ENCODE results near the gene MTF1.
A peak's percentile ranks its signal among the peaks of the same experiment; 100 is the strongest.
"Not testable (repeated sequence)": the region's sequence is repeated elsewhere in the genome, so short reads cannot be mapped to it uniquely, and the experiment has no call there.

Gene MTF1

DNA sequence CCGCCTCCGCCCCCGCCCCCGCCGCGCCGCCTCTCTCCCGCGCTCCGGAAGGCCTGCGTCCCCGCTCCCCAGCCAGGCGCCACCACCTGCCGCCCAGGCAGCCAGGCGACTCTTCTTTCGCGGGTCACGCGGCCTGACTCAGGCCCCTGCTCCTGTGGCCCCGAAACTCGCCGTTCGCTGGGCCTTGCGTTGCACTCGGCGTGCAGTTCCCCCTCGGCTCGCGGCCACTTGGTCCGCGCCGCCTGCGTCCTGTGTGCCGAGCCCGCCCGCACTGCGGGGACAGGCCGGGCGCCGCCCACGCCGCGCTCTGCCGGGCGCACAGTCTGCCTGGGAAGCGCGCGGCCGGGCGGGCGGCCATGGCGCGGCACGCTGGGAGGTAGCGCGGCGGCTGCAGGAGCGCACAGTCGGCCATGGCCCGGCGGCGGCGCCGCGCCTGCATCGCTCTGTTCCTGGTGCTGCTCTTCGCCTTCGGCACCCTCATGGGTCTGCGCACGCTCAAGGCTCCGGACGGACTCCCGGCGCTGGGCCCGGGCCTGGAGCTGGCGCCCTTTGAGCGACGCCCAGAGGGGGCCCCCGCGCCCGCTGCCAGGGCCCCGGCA is 65.5 kb downstream of the MTF1 start, which contains the start of gene MANEAL:
TSS of gene MANEAL (plus strand) at position 75 of the 599 bp plus-strand sequence. CDS start at position 411, 336 bp downstream.
- ATAC-seq (peak; percentile 73), DNase-seq (peak; percentile 45)

GRCh38 chr1:37792943-37793686 is 66.3 kb downstream of the MTF1 start:
- DNase-seq, result no peak

DNA sequence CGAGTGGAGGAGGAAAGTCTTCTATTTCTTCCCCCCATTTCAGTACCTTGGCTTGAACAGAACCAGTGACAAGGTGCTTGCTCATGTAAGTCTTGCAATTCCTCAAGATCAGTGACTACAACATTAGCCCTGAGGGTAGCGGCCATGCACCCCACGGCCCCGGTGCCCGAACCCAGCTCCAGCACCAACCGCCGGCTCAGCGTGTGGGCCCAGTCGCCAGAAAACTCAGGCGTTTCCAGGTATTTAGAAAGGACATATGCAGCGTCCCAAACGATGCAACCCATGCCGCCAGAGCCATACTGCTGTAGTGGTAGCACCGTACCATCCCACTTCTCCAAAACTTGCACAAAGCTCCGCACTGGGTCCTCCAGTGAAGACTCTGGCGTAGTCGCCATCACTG is 76.9 kb downstream of the MTF1 start:
- ATAC-seq (no peak), DNase-seq (no peak)

More at GRCh38 chr1:37792943-37793686, 66.3 kb downstream of the MTF1 start:
- ATAC-seq, result no peak

DNA sequence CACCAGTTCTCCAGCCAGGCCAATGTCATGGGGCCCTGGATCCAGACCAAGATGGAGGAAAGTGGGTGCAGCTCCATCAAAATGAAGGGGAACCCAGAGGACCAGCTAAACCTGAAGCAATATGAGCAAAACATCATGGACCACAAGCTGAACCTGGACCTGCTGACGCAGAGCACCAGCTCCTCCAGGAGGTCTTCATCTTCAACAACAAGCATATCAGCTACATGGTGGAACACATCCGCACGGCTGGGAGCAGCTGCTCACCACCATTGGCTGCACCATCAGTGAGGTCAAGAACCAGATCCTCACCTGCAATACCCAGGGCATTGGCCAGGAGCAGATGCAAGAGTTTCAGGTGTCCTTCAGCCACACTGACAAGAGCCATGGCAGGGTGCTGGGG is 80.7 kb downstream of the MTF1 start:
- ATAC-seq (no peak), DNase-seq (no peak)

GRCh38 chr1:37776946-37777516 is 82.4 kb downstream of the MTF1 start:
- ATAC-seq (peak; percentile 75), DNase-seq (peak; percentile 45)

GRCh38 chr1:37771440-37771839 is 88.0 kb downstream of the MTF1 start:
- DNase-seq, ATAC-seq: not testable (repeated sequence)

- ATAC-seq (no peak), DNase-seq (no peak)
These were observed 91.9 kb downstream of the MTF1 start for GRCh38 chr1:37767488-37767887.

GRCh38 chr1:37765916-37766664 is 93.3 kb downstream of the MTF1 start:
- DNase-seq (peak; percentile 48), ATAC-seq (peak; percentile 83)

DNA sequence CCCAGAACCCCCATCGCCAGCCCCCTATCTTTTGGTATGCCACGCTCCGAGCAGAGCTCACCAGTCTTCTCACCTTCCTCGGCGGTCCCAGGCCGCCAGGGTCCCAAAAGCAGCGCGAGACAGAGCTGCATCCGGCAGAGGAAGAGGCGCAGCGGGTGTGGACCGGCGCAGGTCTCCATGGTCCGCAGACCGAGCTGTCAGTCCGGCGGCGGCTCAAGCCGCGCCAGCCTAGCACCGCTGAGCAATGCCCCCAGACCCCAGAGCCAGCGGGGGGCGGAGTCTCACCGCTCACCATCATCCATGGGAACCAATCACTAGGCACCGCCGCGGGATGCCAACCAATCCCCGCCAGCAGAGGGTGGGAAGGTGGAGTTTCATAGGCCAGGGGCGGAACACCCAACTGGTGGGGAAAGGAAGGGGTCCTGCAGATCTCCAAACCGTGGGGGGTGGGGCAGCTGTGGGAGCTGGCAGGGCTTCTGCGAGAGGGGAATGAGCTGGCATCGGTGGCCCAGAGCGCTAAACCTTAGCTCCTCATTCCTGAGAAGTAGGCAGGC is 94.4 kb downstream of the MTF1 start, which contains the start of gene EPHA10:
TSS of gene EPHA10 (minus strand) at position 233 of the 554 bp plus-strand sequence. CDS start at position 179, 54 bp downstream.
- ATAC-seq (no peak), DNase-seq (no peak)

GRCh38 chr1:37764414-37764825 is 95.0 kb downstream of the MTF1 start:
- DNase-seq, result peak; percentile 69

GRCh38 chr1:37763791-37764413 is 95.5 kb downstream of the MTF1 start:
- no peak for ATAC-seq

More at GRCh38 chr1:37764414-37764825, 95.0 kb downstream of the MTF1 start:
- ATAC-seq, result no peak

GRCh38 chr1:37762516-37762915 is 96.9 kb downstream of the MTF1 start:
- ATAC-seq (no peak), DNase-seq (no peak)

More at GRCh38 chr1:37763791-37764413, 95.5 kb downstream of the MTF1 start:
- no peak for DNase-seq

DNA sequence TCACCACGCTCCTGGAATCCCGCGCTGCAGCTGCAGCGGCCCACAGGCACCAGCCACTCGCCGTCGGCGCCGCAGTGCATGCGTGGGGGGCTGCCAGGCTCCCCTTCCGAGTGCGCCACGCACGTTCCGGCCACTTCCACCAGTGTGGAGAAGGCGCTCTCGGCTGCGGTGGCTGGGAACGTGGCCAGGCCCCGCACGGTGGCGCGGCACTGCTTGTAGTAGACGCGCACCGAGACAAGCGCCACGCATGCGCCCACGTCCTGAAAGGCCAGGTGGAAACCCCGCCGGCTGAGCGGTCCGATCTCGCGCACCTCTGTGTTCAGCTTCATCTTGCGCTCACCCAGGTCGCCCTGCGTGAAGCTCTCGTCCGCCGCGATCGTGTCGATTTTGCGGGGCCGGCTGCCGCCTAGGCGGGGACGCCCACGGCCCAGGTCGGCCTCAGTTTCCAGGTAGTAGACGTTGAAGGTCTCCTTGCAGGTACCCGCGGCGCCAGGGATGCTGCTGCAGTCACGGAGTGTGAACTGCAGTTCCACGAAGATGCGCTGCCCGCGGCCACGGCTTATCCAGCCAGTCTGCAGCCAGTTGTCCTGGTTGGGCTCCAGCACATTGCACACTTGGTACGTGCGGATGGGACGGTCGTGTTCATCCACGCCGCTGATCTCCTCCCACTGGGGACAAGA is 97.8 kb downstream of the MTF1 start:
- no peak for DNase-seq
- ATAC-seq, result no peak

Measured in stimulated activated naive CD8-positive, alpha-beta T cell treated with anti-CD3 and anti-CD28 coated beads, Interleukin-15, Interleukin-2, amounts not matched to agents 100 U/mL and 50 U/mL, for 24 hours (primary cell).